Activated CD4-positive, alpha-beta memory T cell treated with anti-CD3 and anti-CD28 coated beads, Interleukin-2, amount 10 ng/mL, durations not matched to agents 7 days and 5 days (primary cell): ENCODE data around the gene TFDP1. TPM values are rescaled to one million over a fixed set of nuclear protein-coding genes. Genes with fewer than 3 reads are reported as not detected.

Experiments
- CTCF ChIA-PET: fragments of 350-600 bp; sonication (Branson Sonifier 250); formaldehyde crosslinking; loops from one replicate; lab custom pipeline; 2021; ENCODE audit warnings: antibody characterized with exemption, inconsistent platforms; lab: Charles Lee
- POLR2A ChIA-PET: fragments of 350-600 bp; sonication (Branson Sonifier 250); formaldehyde crosslinking; loops from one replicate; lab custom pipeline; 2021; ENCODE audit warnings: antibody characterized with exemption; lab: Charles Lee
- DNase-seq: peaks from one replicate; pipeline ENCODE4 v3.0.0-alpha.2; 2020
- H3K27ac Mint-ChIP-seq: one replicate; pipeline ENCODE4 v1.8.0; 2021; ENCODE audit warnings: mild to moderate bottlenecking, mixed read lengths
- H3K27me3 Mint-ChIP-seq: one replicate; pipeline ENCODE4 v1.8.0; 2021; ENCODE audit warnings: mixed read lengths
- H3K36me3 Mint-ChIP-seq: one replicate; pipeline ENCODE4 v1.8.0; 2021; ENCODE audit warnings: low read depth, mixed read lengths
- H3K4me1 Mint-ChIP-seq: one replicate; pipeline ENCODE4 v1.8.0; 2021; ENCODE audit warnings: mixed read lengths
- H3K4me3 Mint-ChIP-seq: one replicate; pipeline ENCODE4 v1.8.0; 2021; ENCODE audit warnings: mild to moderate bottlenecking, mixed read lengths
- H3K9me3 Mint-ChIP-seq: one replicate; pipeline ENCODE4 v1.8.0; 2021; ENCODE audit warnings: mixed read lengths
- total RNA-seq, 2 experiments: library from RNA; stranded (reverse); gene quantifications; one replicate each; pipeline ENCODE4 v1.2.3, GENCODE V29; 2021

The TFDP1 gene
- total RNA-seq, 2 experiments from 2014 or later = 128 to 130 TPM

DNA sequence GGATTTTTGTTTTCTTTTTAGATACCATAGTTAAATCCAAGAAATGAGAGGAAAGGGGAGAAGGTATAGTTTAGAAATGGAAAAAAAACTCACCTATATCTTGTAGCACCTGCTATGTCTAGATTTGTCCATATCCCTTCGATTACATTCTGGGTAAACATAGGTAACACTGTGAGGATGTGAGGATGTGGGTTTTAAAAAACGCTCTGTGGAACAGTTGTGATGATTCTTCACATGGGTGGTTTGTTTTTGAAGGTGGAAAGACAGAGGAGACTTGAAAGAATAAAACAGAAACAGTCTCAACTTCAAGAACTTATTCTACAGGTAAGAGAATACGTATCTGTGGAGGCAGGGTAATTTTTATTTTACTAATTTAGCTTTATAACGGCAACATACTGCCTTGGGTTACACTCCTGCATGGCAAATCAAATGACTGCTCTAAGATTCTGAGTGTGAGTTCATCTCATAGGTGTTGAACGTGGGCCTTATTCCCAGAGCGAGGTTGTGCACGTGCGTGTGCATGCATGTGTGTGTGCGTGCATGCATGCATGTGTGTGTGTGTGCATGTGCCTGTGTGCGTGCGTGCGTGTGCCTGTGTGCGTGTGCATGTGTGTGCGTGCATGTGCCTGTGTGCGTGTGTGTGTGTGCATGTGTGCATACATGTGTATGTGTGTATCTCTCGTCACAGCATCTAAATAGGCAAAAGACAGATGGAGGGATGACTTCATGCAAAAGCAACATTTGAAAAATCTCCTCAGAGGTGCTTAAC, 49.9 kb downstream of the TFDP1 start:
- H3K9me3 Mint-ChIP-seq = no peaks in the 10 kb centered on the region
- POLR2A ChIA-PET = no interaction called here
- CTCF ChIA-PET = no interaction called here
- peaks cover 2% of the 10 kb centered on the region for H3K4me1 Mint-ChIP-seq
- H3K4me3 Mint-ChIP-seq = no peak overlapping the region
- H3K36me3 Mint-ChIP-seq = peaks cover 79% of the 10 kb centered on the region
- H3K27ac Mint-ChIP-seq = no peak overlapping the region
- DNase-seq = no peak
- no peaks in the 10 kb centered on the region for H3K27me3 Mint-ChIP-seq

- DNase-seq = no peak
- Mint-ChIP-seq H3K4me1 (peaks cover 2% of the 10 kb centered on the region), H3K4me3 (no peak overlapping the region), H3K36me3 (peaks cover 78% of the 10 kb centered on the region), H3K9me3 (no peaks in the 10 kb centered on the region), H3K27me3 (no peaks in the 10 kb centered on the region), H3K27ac (no peak overlapping the region)
- CTCF ChIA-PET = no interaction called here
- POLR2A ChIA-PET = no interaction called here
Observed at GRCh38 chr13:113635048-113635420, 50.5 kb downstream of the TFDP1 start.

DNA sequence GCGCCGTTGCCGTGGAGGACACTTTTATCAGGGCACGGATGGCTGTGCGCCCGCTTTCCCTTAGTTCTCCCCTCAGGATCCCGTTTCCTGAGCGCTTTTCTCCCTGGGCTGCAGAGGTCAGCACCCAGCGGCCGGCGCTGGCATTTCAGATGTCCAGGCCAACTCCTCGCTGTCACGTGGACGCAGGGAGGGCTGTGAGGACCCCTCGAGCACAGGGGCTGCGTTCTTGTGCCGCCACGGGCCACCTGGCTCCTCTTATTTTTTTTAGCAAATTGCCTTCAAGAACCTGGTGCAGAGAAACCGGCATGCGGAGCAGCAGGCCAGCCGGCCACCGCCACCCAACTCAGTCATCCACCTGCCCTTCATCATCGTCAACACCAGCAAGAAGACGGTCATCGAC, 51.2 kb downstream of the TFDP1 start:
- H3K36me3 Mint-ChIP-seq = peaks cover 84% of the 10 kb centered on the region
- DNase-seq = no peak
- H3K27me3 Mint-ChIP-seq = no peaks in the 10 kb centered on the region
- ChIA-PET CTCF (no interaction called here), POLR2A (no interaction called here)
- no peak overlapping the region for H3K27ac Mint-ChIP-seq
- H3K9me3 Mint-ChIP-seq = no peaks in the 10 kb centered on the region
- H3K4me1 Mint-ChIP-seq = peaks cover 2% of the 10 kb centered on the region
- no peak overlapping the region for H3K4me3 Mint-ChIP-seq

DNA sequence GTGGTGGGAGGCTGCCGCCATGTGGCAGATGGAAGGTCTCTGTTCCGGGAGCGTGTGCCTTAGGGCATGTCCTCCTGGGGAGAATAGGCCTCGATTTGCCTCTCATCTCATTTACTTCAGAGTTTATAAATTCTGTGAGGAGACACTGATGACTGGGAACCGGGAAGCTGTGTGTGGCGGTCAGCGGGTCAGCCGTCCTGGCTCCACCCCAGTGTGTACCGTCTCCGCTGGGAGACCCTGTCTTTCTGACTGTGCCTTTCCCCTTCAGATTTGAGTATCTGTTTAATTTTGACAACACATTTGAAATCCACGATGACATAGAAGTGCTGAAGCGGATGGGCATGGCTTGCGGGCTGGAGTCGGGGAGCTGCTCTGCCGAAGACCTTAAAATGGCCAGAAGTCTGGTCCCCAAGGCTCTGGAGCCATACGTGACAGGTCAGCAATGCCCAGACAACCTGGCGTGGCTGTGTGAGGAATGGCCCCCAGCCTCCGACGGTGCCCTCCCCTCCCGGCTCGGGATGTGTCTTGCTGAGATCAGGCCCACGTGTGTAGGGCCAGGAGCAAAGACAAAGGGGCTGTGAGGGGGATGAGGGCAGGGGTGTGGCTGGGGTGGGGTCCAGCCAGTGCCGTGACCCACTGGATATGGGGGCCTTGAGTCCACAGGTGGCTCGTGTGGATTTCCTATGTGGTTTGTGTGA, 51.9 kb downstream of the TFDP1 start:
- ChIA-PET POLR2A (no interaction called here), CTCF (no interaction called here)
- peaks cover 85% of the 10 kb centered on the region for H3K36me3 Mint-ChIP-seq
- DNase-seq = no peak
- H3K27me3 Mint-ChIP-seq = no peaks in the 10 kb centered on the region
- H3K4me1 Mint-ChIP-seq = peaks cover 2% of the 10 kb centered on the region
- H3K27ac Mint-ChIP-seq = no peak overlapping the region
- H3K4me3 Mint-ChIP-seq = no peak overlapping the region
- no peaks in the 10 kb centered on the region for H3K9me3 Mint-ChIP-seq

GRCh38 chr13:113637262-113638160, 53.0 kb downstream of the TFDP1 start:
- Mint-ChIP-seq H3K4me3 (no peak overlapping the region), H3K9me3 (no peaks in the 10 kb centered on the region), H3K36me3 (peaks cover 87% of the 10 kb centered on the region), H3K27me3 (no peaks in the 10 kb centered on the region), H3K27ac (no peak overlapping the region), H3K4me1 (peaks cover 2% of the 10 kb centered on the region)
- ChIA-PET POLR2A (no interaction called here), CTCF (no interaction called here)
- DNase-seq = no peak

DNA sequence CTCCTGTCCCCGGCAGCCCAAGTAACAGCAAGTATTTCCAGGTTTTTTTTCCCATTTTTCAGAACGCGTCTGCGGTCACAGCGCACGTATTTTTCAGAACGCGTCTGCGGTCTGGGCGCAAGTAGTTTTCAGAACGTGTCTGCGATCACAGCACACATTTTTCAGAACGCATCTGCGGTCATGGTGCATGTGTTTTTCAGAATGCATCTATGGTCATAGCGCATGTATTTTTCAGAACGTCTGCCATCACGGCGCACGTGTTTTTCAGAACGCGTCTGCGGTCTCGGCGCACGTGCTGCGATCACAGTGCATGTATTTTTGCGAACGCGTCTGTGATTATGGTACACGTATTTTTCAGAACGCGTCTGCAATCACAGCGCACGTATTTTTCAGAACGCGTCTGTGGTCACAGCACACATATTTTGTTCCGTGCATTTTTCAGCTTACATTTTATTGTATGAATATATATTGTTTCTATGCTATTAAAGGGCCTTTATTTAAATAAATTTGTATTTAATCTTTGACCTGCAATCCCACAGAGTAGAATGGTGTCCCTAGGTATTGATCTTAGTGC, 53.7 kb downstream of the TFDP1 start:
- DNase-seq = no peak
- Mint-ChIP-seq H3K36me3 (peaks cover 85% of the 10 kb centered on the region), H3K4me1 (peaks cover 2% of the 10 kb centered on the region), H3K4me3 (no peak overlapping the region), H3K27ac (no peak overlapping the region), H3K9me3 (no peaks in the 10 kb centered on the region), H3K27me3 (no peaks in the 10 kb centered on the region)
- ChIA-PET POLR2A (no interaction called here), CTCF (no interaction called here)

DNA sequence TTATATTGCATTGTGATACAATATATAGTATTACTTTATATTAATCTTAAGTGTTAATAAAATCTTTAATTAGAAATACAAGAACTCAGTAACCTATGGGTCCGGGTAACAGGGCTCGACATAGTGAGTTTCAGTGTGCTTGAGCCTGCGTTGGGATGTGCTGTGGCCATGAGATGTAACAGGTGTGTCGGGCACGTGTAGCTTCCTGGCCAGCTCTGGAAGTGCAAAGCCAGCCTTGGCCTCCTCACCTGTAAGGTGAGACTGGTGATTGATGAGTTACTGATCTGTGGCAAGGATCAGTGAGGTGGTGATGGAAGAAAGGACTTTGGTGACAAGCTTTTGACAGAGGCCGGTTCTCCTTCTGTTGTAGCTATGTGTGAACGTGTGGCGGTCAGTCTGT, 54.3 kb downstream of the TFDP1 start:
- peaks cover 2% of the 10 kb centered on the region for H3K4me1 Mint-ChIP-seq
- DNase-seq = no peak
- POLR2A ChIA-PET = no interaction called here
- H3K36me3 Mint-ChIP-seq = peaks cover 80% of the 10 kb centered on the region
- no peaks in the 10 kb centered on the region for H3K9me3 Mint-ChIP-seq
- no peak overlapping the region for H3K27ac Mint-ChIP-seq
- no peak overlapping the region for H3K4me3 Mint-ChIP-seq
- H3K27me3 Mint-ChIP-seq = no peaks in the 10 kb centered on the region
- CTCF ChIA-PET = no interaction called here

- POLR2A ChIA-PET = no interaction called here
- H3K4me3 Mint-ChIP-seq = no peak overlapping the region
- peaks cover 70% of the 10 kb centered on the region for H3K36me3 Mint-ChIP-seq
- H3K27ac Mint-ChIP-seq = no peak overlapping the region
- H3K4me1 Mint-ChIP-seq = no peaks in the 10 kb centered on the region
- CTCF ChIA-PET = no interaction called here
- no peaks in the 10 kb centered on the region for H3K27me3 Mint-ChIP-seq
- H3K9me3 Mint-ChIP-seq = no peaks in the 10 kb centered on the region
- no peak for DNase-seq
Observed at GRCh38 chr13:113639616-113640262, 55.2 kb downstream of the TFDP1 start.

- Mint-ChIP-seq H3K9me3 (no peaks in the 10 kb centered on the region), H3K27me3 (no peaks in the 10 kb centered on the region), H3K27ac (no peak overlapping the region), H3K36me3 (peaks cover 58% of the 10 kb centered on the region), H3K4me3 (no peak overlapping the region), H3K4me1 (peaks cover 2% of the 10 kb centered on the region)
- ChIA-PET CTCF (no interaction called here), POLR2A (no interaction called here)
- DNase-seq = no peak
Observed at GRCh38 chr13:113641426-113641825, 56.9 kb downstream of the TFDP1 start.

DNA sequence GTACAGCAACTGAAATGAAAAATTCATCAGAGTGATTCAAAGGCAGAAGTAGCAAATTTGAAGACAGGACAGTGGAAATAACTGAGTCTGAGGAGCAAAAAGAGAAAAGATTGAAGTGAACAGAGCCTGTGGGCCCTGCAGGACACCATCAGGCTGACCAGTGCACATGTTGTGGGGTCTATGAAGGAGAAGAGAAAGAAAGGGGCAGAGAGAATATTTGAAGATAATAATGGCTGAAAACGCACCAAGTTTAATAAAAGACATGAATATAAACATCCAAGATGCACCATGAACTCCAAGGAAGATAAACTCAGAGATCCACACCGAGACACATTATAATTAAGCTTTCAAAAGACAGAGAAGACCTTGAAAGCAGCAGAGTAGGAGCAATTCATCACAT, 58.0 kb downstream of the TFDP1 start:
- H3K36me3 Mint-ChIP-seq = peaks cover 46% of the 10 kb centered on the region
- ChIA-PET POLR2A (no interaction called here), CTCF (no interaction called here)
- no peak overlapping the region for H3K27ac Mint-ChIP-seq
- no peak for DNase-seq
- no peaks in the 10 kb centered on the region for H3K9me3 Mint-ChIP-seq
- no peaks in the 10 kb centered on the region for H3K27me3 Mint-ChIP-seq
- H3K4me1 Mint-ChIP-seq = peaks cover 5% of the 10 kb centered on the region
- H3K4me3 Mint-ChIP-seq = no peak overlapping the region

DNA sequence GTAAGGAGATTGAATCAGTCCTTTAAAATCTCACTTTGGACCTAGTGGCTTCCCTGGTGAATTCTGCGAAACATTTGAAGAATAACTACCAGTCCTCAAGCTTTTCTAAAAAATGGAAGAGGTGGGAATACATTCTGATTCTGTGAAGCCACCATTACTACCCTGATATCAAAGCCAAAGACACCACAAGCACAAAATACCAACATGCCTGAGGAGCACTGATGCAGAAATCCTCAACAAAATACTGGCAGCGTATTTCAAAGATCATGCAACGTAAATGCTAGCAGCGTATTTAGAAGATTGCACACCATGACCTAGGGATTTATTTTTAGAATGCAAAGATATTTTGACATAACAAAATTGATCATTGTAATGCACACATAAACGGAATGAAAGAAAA, 59.0 kb downstream of the TFDP1 start:
- peaks cover 5% of the 10 kb centered on the region for H3K4me1 Mint-ChIP-seq
- no peak for DNase-seq
- no peak overlapping the region for H3K27ac Mint-ChIP-seq
- H3K27me3 Mint-ChIP-seq = no peaks in the 10 kb centered on the region
- no peaks in the 10 kb centered on the region for H3K9me3 Mint-ChIP-seq
- CTCF ChIA-PET = no interaction called here
- H3K36me3 Mint-ChIP-seq = peaks cover 38% of the 10 kb centered on the region
- POLR2A ChIA-PET = no interaction called here
- no peak overlapping the region for H3K4me3 Mint-ChIP-seq

- CTCF ChIA-PET = no interaction called here
- H3K4me3 Mint-ChIP-seq = no peak overlapping the region
- peaks cover 5% of the 10 kb centered on the region for H3K4me1 Mint-ChIP-seq
- no peak overlapping the region for H3K27ac Mint-ChIP-seq
- H3K9me3 Mint-ChIP-seq = no peaks in the 10 kb centered on the region
- POLR2A ChIA-PET = no interaction called here
- peaks cover 30% of the 10 kb centered on the region for H3K36me3 Mint-ChIP-seq
- no peaks in the 10 kb centered on the region for H3K27me3 Mint-ChIP-seq
- no peak for DNase-seq
Observed at GRCh38 chr13:113644800-113645199, 60.2 kb downstream of the TFDP1 start.
